GM21717 (cell line): ENCODE results near the gene THADA.
"Not testable (repeated sequence)": the region's sequence is repeated elsewhere in the genome, so short reads cannot be mapped to it uniquely, and the experiment has no call there.

Source experiments
- ATAC-seq: cut with Tn5 transposase; IDR thresholded peaks from one replicate; pipeline ENCODE4 v1.9.1; 2021; ENCODE audit warnings: mild to moderate bottlenecking, moderate library complexity; ENCODE audit not compliant: unreplicated experiment

Gene THADA

DNA sequence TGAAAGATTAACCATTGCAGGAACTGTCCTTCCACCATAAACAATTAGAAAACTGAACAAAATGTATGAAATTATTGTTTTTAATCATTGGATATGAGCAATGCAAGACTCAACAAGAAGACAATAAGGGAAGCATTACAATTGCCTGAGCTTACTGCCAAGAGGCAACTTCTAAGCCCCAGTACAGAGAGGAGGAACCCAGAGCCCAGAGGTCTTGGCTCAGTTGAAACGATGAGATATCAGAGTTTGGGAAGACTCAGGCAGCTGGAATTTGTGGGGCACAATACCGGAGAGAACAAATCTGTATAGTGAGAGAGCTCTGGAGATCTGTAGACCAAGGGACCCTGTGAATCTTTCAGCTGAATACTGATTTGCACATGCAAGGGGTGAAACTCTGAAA lies 288.8 kb downstream of the THADA start:
- ATAC-seq: no peak

DNA sequence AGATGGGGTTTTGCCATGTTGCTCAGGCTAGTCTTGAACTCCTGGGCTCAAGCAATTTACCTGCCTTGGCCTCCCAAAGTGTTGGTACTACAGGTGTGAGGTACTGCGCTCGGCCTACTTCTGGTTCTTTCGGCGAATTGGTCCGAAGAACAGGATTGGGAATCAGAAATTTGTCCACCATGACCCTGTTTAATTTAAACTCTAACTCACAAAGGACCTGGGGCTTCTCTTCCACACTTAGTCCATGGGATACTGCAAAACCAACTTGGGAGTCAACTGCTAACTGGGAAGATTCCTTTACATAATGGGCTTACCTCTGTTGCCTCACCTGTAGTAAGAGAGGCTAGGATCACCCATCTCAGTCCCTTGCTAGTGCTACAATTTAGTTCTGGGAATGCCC lies 289.6 kb downstream of the THADA start:
- ATAC-seq: no peak

DNA sequence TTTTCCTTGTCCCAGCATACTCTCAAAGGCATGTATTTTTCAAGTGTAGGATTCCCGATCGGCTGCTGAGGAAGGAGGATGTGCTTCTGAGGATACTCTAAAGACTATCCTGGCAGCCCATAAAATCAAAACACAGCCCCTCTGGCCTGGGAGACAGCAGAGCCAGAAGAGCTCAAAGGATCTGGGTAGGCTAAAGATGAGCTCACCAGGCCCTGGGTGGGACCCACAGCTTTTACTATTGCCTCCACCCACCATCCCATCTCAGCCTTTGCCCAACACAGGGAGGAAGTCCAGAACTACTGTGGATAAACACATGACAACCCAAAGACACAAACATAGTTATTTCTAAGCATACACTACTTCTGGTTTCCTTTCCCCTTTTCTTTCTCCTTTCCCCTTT lies 290.3 kb downstream of the THADA start:
- no peak for ATAC-seq

DNA sequence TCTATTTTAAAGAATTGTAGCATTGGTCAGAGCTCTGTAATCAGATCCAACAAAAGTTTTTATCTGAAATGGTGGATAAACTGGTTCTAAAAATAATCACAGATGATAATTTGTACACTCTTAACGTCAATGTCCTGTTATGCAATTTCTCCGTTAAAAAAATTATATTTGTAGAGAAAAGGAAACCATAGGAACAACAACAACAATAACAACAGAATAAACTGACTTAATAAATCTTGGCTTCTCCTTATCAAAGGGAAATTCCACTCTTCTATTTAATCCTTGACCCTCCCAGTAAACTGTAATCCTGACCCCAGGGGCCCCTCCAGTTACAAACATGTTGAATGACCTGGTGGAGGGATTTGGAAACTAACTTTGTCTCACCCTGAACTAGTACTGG lies 290.8 kb downstream of the THADA start:
- no peak for ATAC-seq

DNA sequence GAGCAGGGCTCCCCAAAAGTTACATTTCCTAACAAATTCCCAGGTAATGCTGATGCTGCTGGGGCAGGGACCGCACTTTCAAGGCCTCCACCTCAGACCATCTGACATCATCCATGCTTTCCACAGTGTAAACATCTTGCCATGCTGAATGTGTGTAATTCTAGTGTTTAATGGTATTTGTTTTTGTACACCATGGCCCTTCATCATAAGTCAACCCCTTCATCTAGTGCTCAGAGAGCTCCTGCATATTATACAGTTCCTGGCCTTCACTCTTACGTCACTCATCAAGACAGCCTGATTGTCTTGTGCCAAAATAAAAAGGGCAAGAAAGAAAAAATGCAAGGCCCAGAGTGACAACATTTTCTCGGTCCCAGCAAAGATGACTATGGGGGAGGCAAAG lies 291.9 kb downstream of the THADA start:
- no peak for ATAC-seq

DNA sequence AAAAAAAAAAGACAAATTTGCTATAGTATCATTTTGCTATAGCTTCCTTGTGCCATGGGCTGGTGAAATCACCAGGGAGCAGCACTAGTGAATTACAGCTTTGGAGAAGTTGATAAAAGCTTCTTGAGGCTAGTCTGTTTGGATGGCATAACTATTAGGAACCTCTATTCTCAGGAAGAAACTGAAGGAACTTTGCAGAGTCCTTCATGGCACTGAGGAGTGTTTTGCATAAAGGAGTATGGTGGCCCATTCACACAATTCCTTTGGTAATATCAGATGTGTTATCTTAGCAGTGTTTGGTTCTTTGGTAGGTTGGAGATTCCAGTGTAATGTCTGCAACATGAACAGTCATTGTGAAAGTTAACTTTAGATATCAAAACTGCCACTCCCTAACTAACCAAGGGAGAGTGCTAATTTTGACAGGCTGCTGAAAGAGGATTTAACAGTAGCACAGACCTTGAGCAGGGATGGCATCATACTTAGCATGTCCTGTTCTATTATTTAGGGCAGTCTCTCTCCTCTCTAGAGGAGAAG lies 292.8 kb downstream of the THADA start:
- no peak for ATAC-seq

DNA sequence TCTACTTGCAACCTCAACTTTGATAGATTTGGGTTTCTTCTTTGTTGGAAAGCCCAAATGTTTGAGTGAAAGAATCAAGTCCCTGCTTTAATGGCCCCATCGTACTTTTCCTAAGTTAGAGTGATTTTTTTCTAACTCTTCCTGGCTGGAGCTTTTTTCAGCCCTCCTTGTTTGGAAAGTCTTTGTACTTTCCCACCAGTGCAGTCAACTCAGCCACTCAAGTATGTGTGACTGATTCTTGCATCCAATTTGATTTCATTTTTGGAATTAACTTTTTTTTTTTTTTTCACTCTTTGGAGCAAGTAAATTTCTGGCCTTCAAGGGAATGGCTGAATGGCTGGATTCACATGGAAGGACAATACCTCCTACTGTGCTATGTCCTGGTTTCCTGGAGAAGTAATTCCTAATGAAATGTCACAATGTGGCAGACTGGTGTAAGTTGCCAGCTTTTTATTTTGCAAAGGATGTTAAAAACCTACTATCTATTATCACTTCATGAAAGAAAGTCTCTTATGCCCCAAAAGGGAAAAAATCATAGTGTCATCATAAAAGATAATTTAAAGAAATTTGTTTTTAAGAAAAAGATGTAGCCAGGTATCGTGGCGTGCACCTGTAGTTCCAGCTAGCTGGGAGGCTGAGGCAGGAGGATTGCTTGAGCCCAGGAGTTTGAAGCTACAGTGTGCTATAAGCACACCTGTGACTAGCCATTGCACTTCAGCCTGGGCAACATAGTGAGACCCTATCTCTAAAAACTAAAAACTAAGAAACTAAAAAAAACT lies 293.5 kb downstream of the THADA start:
- no peak for ATAC-seq

DNA sequence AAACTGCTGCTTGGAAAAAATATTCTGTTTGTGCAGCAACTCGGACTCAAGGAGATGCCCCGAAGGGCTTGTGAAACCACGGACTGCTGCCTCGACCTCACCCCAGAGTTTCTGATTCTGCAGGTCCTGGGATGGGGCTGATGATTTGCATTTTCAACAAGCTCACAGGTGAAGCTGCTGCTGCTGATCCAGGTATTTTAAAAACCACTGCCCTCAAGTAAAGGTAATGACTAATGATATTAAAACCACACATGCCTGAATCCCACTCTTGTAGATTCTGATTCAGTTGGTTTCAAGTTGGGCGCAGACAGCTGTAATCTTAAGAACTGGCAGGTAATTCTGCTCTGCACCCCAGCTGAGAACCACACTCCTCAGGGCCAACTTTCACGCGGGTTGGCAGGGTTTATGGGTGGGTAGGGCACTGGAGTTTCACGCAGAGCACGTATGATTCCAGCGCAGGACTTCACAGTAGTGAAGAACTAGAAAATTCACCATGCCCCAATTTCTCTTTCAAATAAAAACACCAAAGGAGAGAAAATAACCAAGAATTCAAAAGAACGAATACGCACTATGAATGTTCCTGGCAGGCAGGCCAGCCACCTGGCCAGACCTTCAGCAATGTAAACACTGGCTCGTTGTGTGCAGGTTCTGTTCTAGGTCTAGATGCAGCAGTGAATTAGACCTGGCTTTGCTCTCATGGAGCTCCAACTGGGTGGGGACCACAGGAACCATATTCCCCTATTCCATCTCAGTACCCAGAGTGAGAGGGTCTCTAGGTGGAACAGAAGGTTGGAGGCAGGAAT lies 294.9 kb downstream of the THADA start:
- no peak for ATAC-seq

DNA sequence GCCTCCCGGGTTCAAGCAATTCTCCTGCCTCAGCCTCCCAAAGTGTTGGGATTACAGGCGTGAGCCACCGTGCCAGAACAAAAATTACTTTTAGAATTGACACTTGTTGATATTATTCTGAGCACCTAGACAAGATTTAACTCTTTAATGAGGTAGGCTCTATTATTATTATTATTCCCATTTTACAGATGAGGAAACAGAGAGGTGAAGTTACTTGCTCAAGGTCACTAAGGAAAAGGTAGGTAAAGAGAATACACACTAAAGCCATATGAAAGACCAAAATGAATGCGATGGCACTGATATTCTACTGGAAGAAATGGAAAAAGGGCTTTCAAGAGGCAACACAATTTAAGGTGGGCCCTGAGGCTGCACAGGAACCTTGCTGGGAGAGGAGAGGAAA lies 295.6 kb downstream of the THADA start:
- ATAC-seq: no peak

DNA sequence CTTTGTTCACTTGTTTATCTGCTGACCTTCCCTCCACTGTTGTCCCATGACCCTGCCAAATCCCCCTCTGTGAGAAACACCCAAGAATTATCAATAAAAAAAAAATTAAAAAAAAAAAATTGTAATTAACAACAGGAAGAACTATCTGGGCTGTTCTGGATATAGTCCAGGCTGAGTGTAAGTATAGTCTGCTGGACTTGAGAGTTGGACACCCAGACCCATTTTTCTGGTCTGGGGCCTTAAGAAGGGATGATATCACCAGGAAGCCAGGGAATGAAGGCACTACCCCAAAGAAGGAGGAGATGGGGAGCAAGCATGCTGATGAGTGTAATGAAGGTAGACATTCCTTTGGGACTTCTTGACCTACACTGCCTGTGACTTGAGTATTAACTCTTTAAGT lies 297.3 kb downstream of the THADA start:
- ATAC-seq: no peak

DNA sequence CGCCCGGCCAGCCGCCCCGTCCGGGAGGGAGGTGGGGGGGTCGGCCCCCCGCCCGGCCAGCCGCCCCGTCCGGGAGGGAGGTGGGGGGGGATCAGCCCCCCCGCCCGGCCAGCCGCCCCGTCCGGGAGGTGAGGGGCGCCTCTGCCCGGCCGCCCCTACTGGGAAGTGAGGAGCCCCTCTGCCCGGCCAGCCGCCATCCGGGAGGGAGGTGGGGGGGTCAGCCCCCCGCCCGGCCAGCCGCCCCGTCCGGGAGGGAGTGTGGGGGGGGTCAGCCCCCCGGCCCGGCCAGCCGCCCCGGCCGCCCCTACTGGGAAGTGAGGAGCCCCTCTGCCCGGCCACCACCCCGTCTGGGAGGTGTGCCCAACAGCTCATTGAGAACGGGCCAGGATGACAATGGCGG lies 298.1 kb downstream of the THADA start:
- ATAC-seq: not testable (repeated sequence)

DNA sequence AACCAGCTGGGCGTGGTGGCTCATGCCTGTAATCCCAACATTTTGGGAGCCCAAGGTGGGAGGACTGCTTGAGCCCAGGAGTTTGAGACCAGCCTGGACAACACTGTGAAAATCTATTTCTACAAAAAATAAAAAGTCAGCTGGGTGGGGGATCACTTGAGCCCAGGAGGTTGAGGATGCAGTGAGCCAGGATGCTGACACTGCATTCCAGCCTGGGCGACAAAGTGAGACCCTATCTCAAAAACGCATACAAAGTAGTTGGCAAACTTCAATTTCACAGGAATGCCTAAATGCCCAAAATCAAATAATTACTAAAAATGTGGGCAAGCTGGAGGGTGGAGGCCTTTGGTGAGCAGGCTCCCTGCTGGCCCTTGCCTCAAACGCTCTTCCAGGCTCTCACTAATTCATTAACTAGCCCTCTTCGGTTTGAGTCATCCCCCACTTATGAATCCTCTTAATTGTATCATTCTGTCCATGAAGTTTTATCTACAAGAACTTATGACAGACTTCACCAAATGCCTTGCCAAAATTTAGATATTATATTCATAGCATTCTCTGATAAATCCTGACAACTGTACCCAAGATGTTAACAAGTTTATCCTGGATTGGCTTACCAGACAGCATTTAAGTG lies 300.8 kb downstream of the THADA start:
- ATAC-seq: no peak

DNA sequence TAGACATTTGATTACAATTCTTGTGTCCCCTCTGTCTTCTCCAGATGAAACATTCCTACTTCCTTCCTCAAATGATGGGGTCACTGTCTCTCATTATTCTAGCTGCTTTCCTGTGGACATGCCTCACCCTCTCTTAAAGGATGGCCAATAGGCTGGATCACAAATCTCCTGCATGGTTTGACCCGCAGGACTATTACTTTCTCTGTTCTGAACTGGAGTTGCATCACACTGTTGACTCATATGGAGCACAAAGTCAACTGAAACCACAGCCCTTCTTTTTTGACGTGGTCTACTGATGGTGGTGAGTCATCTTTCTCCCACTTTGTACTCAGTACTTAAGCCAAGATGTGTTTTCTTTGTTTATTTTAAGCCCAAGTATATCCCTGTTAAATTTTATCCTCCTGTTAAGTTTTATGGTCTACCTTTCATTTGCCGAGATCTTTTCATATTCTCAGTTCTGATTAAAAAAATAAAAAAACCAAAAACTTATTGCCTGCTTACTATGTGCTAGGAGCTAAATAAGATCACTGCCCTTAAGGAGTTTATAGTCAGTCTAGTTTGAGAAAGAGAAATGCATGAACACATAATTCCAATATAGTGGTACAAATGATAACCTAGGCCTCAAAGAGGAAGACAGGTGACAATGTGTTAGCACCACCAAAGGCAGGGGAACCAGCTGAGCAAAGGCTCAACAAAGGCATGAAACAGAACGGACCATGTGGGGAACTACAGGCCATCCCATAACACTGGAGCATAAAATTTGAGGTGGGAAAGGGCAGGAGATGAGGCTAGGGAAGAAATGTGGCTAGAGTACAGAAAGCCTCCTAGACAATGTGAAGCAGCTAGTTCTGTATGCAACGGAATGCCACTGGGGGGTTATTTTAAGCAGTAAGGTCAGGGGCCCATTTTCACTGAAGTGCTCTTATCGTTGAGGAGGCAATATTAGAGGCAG lies 301.8 kb downstream of the THADA start:
- peak; percentile 99 for ATAC-seq

DNA sequence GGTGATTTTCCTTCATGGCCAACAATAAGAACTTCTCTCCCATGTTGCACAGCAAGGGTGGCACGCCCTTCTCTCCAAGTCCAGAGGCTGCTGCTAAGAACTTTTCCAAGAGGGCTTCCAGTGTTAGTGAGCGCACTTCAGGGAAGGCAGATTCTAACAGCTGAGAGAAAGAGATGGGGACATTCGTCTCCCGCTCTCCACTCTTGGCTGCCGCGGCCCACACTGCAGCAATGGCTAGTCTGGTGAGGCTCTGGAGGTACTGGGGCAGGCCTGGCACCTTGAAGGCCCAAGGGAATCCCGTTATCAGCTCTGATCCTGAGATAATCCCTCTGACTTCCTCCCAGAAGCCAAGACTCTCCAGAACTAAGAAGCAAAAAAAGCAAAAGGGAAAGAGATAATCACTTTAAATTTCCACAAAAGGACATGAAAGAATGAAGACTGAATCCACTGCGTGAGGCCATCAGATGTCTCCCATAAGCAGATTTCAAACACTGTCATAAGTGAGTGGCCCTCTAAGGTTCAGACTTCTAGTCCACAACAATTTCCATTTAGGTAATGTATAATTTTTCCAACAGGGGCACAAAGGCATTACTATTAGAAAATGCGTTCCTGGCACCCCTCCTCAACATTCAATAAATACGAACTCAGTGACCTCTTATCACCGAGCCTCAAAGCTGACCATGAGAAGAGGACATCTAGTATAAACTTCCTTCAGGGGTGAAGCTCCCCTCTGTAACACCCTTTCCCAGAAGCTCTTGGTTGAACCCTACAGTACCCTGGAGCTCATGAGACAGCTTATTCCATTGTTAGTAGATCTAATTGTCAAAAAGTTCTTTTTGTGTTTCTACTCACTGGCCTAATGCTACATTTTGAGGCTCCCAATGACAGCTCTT lies 302.7 kb downstream of the THADA start:
- ATAC-seq: no peak

DNA sequence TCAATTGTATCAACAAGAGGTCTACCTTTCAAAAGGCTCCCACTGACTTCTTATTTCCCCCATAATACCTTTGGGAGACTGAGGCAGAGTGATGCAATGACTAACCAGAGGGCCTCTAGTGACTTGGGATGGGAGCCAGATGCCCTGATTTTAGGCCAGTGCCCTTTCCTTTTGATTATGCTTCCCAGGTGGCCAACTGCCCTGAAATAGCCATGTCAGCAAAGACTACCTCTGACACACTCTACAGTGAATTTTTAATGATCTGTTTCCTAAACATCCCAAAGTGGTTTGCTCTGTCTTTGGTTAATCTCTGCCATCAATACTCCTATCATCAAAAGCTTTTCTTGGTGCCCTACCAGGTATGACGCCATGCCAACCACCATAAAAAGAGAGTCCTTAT lies 303.5 kb downstream of the THADA start:
- ATAC-seq: no peak

DNA sequence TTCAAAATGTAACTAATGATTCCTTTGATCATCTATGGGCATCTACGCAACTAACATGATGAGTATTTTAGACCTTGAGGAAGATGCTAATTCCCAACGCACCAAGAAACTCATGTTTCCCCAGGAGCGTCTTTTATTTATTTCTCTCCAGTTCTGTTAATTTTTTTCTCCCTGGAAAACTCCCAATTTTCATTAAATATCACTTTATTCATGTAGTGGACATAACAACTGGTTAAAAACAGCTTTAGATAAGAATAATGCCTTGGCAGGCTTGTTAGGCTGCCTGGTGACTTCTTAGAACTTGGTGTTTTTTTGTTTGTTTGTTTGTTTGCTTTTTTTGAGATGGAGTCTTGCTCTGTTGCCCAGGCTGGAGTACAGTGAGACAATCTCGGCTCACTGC lies 306.5 kb downstream of the THADA start:
- no peak for ATAC-seq

DNA sequence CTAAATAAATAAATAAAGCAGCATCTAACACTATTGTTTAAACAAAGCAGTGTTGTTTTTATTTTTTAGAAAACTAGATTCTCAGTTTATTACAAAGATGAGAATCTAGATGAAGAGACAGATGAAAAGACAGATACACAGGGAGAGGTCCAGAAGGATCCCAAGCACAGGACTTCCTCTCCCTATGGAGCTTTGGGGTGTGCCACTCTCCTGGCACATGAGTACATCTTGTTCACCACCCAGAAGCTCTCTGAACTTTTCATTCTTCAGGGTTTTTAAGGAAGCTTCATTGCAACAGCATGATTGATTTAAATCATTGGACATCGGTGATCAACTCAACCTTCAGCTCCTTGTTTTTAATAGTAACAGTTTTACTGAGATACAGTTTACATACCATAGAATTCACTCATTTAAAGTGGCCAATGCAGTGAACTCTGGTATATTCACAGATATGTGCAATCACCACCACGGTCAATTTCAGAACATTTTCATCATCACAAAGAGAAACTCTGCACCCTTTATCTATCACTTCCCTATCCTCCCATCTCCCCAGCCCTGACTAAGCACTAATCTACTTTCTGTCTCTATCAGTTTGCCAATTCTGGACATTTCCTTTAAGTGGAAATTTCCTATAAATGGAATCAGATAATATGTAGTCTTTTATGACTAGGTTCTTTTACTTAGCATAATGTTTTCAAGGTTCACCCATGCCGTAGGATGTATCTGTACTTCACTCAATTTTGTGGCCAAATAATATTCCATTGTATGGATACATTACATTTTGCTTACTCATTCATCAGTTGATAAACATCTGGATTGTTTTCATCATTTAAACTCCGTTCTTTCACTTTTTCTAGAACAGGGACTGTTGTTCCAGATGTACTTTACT lies 307.2 kb downstream of the THADA start:
- no peak for ATAC-seq

DNA sequence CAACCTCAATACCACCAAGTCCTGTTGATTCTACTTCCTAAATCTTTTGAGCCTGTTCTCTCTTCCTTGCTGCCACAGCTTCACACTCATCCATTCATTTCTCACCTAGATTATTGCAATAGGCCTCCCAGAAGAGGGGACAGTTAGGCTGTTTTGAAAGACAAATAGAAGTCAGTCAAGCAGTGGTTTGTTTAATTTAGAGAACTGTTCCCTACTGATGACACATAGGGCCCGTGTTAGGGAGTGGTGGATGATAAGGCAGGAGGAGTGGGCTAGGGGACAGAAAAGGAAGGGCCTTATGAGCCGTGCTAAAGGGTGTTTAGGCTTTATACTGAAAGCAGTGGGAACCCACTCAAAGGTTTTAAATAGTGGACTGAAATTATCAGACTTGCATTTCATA lies 309.9 kb downstream of the THADA start:
- no peak for ATAC-seq

DNA sequence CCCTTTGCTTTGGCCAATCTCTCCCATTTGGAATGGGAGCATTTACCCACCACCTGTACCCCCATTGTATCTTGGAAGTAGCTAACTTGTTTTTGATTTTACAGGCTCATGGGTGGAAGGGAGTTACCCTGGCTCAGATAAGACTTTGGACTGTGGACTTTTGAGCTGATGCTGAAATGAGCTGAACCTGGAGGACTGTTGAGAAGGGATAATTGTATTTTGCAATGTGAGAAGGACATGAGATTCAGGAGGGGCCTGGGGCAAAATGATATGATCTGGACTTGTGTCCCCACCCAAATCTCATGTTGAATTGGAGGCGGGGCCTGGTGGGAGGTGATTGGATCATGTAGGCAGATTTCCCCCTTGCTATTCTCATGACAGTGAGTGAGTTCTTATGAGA lies 310.9 kb downstream of the THADA start:
- no peak for ATAC-seq
